Activated T-helper 17 cell treated with anti-CD3 and anti-CD28 coated beads, Interleukin-2, amount 50 U/mL, for 72 hours (primary cell): ENCODE measurements around the gene CLEC2A. TPM values are rescaled to one million over a fixed set of nuclear protein-coding genes. Genes with fewer than 3 reads are reported as not detected.
"Not testable (repeated sequence)": the region's sequence is repeated elsewhere in the genome, so short reads cannot be mapped to it uniquely, and the experiment has no call there.

Experiments used
- ATAC-seq: fragments of 150-1000 bp; cut with Tn5 transposase; replicated peaks from 2 replicates; pipeline ENCODE4 v1.10.0; 2021; ENCODE audit warnings: mild to moderate bottlenecking, moderate library complexity
- H3K27ac Mint-ChIP-seq: one replicate; pipeline ENCODE4 v1.8.0; 2022; ENCODE audit warnings: mixed read lengths
- H3K27me3 Mint-ChIP-seq: one replicate; pipeline ENCODE4 v1.8.0; 2022; ENCODE audit warnings: mixed read lengths
- H3K36me3 Mint-ChIP-seq: one replicate; pipeline ENCODE4 v1.8.0; 2022; ENCODE audit warnings: low read depth, mild to moderate bottlenecking, mixed read lengths
- H3K4me1 Mint-ChIP-seq: one replicate; pipeline ENCODE4 v1.8.0; 2022; ENCODE audit warnings: mixed read lengths
- H3K4me3 Mint-ChIP-seq: one replicate; pipeline ENCODE4 v1.8.0; 2022; ENCODE audit warnings: mild to moderate bottlenecking, mixed read lengths
- H3K9me3 Mint-ChIP-seq: one replicate; pipeline ENCODE4 v1.8.0; 2022; ENCODE audit warnings: mixed read lengths
- total RNA-seq, 2 donors: library from RNA; stranded (reverse); gene quantifications; one replicate each; pipeline ENCODE4 v1.2.3, GENCODE V29; 2022

CLEC2A gene
- total RNA-seq, 2 donors from 2014 or later = not detected

DNA sequence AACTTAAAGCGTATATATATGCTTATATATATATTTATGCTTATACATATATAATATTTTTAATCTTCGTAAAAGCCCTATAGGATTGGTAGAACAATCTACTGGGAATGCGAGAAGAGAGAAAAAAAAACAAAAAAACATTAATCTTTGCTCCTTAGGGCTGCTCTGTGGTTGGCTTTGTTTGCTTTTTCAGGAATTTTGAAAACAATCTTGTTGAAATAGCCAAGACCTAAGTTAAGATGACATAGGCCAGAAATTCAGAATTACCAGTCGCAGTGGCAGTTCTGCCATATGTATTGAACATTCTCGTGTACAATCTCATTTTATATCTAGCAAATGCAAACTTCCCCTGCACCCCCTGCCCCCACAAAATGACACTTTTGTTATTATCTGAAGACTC, 50.2 kb downstream of the CLEC2A start:
- no peaks in the 10 kb centered on the region for H3K27me3 Mint-ChIP-seq
- no peaks in the 10 kb centered on the region for H3K36me3 Mint-ChIP-seq
- no peaks in the 10 kb centered on the region for H3K9me3 Mint-ChIP-seq
- H3K4me1 Mint-ChIP-seq = no peaks in the 10 kb centered on the region
- no peak for ATAC-seq
- no peak overlapping the region for H3K27ac Mint-ChIP-seq
- no peak overlapping the region for H3K4me3 Mint-ChIP-seq

DNA sequence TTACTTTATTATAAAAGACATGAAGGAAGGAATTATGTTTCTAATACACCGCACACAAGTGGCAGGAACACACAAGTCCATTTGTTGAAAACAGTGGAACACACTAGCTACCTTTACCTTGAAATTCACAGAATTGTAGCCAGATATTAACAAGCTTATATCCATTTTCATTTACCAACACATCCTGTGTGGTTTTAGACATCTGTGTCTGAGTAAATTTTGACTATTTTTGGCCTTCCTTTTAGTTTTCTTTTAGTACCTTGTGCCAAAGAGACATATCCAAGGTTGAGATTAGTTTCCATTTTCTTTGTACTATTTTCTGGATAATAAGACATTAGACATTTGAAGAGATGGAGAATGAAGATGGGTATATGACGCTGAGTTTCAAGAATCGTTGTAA, 50.9 kb downstream of the CLEC2A start, which contains the start of gene KLRF2:
TSS of gene KLRF2 (plus strand) at position 244 of the 400 bp plus-strand sequence. CDS start at position 351, 107 bp downstream.
- Mint-ChIP-seq H3K27me3 (no peaks in the 10 kb centered on the region), H3K27ac (no peak within 1 kb of the TSS), H3K4me1 (no peaks in the 10 kb centered on the region), H3K4me3 (no peak within 1 kb of the TSS), H3K36me3 (no peaks in the 10 kb centered on the region), H3K9me3 (no peaks in the 10 kb centered on the region)
- ATAC-seq = no peak

DNA sequence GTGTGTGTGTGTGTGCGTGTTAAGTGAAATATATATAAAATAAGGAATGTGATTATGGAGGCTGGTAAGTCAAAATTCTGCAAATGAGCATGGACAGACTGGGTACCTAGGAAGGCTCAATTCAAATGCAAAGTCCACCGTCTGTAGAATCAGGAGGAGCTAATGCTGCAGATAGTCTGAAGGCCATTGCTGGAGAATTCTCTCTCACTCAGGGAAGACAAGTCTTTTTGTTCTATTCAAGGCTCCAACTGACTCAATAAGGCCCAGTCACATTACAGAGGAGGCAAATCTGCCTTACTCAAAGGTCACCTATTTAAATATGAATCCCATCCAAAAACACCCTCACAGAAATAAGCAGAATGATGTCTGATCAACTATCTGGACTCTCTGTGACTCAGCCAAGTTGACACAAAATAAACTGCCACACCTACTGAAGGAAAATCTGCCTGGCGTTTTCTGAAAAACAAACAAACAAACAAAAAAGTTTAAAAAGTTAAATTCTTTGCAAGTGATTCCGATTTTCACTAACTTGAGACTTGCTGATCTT, 51.6 kb downstream of the CLEC2A start:
- H3K27me3 Mint-ChIP-seq = no peaks in the 10 kb centered on the region
- H3K4me3 Mint-ChIP-seq = no peak overlapping the region
- H3K9me3 Mint-ChIP-seq = no peaks in the 10 kb centered on the region
- H3K27ac Mint-ChIP-seq = no peak overlapping the region
- no peak for ATAC-seq
- no peaks in the 10 kb centered on the region for H3K36me3 Mint-ChIP-seq
- no peaks in the 10 kb centered on the region for H3K4me1 Mint-ChIP-seq

DNA sequence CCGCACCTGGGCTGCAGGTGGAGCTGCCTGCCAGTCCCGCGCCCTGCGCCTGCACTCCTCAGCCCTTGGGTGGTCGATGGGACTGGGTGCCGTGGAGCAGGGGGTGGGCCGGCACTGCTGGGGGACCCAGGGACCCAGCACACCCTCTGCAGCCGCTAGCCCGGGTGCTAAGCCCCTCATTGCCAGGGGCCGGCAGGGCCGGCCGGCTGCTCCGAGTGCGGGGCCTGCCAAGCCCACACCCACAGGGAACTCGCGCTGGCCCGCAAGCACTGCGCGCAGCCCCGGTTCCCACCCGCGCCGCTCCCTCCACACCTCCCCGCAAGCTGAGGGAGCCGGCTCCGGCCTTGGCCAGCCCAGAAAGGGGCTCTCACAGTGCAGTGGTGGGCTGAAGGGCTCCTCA, 56.0 kb downstream of the CLEC2A start:
- not testable (repeated sequence) for H3K27ac Mint-ChIP-seq, H3K27me3 Mint-ChIP-seq, H3K4me1 Mint-ChIP-seq, H3K36me3 Mint-ChIP-seq, H3K9me3 Mint-ChIP-seq, ATAC-seq, H3K4me3 Mint-ChIP-seq

DNA sequence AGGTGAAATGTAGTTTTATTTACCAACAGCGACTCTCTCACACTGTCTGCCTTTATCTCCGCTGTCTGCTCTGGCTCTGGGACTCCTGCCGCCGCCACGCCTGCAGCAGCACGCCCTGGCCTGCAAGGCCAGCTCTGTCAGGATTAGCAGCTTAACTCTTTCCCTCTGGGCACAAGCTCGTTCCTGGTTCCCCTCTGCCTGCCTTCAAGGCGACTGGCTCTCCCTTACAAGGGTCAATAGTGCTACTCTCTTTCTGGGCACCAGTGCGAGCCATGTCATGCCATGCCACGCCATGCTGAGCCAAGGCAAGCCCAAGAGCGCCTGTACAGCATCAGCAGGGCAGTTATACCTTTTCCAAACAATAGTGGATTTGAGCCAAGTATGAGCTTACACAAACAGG, 59.4 kb downstream of the CLEC2A start:
- H3K9me3 Mint-ChIP-seq = no peaks in the 10 kb centered on the region
- H3K27ac Mint-ChIP-seq = no peak overlapping the region
- no peak for ATAC-seq
- peaks cover 4% of the 10 kb centered on the region for H3K4me1 Mint-ChIP-seq
- peaks cover 7% of the 10 kb centered on the region for H3K36me3 Mint-ChIP-seq
- H3K27me3 Mint-ChIP-seq = no peaks in the 10 kb centered on the region
- no peak overlapping the region for H3K4me3 Mint-ChIP-seq

DNA sequence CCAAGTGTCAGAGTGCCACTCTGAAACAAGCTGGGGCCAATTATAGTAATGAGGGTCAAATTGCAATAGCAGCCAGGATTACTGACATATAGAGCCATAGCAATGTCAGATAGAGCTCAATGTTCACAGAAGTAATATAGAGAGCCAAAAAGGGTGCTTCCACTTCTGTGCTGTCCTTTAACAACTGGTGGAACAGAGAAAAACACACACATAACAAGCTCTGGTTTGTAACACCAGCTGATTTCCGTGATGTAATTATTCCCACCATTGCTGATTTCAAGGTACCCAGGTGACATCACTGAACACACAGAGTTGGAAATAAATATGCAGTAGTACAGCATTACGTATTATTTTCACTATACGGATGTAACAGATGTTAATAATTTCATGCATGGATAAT, 60.0 kb downstream of the CLEC2A start:
- H3K4me1 Mint-ChIP-seq = peaks cover 4% of the 10 kb centered on the region
- no peak for ATAC-seq
- H3K27ac Mint-ChIP-seq = no peak overlapping the region
- H3K4me3 Mint-ChIP-seq = no peak overlapping the region
- no peaks in the 10 kb centered on the region for H3K9me3 Mint-ChIP-seq
- no peaks in the 10 kb centered on the region for H3K27me3 Mint-ChIP-seq
- peaks cover 7% of the 10 kb centered on the region for H3K36me3 Mint-ChIP-seq

DNA sequence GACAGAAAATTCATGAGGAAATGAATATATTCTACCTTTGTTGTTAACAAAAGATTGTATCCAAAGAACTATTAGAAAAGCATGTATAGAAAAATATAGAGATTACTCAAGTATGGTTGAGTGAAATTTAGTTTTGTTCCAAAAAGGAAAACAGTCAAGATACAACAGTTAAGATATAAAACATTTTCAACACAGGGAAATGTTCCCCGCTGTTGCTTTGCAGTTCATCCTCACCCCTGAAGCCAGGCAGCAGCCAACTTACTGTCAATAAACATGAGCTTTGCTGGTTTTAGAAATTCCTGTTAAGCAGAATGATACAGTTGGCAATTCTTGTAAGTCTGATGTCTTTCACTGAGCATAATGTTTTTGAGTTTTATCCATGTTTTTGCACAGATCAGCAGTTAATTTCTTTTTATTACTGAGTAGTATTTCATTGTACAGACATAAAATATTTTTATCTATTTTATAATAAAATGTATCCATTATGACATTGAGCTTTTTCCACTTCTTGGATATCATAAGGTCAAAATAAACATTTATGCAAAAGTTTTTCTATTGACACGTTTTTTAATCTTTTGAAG, 61.8 kb downstream of the CLEC2A start:
- Mint-ChIP-seq H3K9me3 (no peaks in the 10 kb centered on the region), H3K4me1 (peaks cover 4% of the 10 kb centered on the region), H3K4me3 (peak overlapping the region; percentile 94), H3K27me3 (no peaks in the 10 kb centered on the region), H3K36me3 (peaks cover 22% of the 10 kb centered on the region), H3K27ac (peak overlapping the region; percentile 95)
- no peak for ATAC-seq

DNA sequence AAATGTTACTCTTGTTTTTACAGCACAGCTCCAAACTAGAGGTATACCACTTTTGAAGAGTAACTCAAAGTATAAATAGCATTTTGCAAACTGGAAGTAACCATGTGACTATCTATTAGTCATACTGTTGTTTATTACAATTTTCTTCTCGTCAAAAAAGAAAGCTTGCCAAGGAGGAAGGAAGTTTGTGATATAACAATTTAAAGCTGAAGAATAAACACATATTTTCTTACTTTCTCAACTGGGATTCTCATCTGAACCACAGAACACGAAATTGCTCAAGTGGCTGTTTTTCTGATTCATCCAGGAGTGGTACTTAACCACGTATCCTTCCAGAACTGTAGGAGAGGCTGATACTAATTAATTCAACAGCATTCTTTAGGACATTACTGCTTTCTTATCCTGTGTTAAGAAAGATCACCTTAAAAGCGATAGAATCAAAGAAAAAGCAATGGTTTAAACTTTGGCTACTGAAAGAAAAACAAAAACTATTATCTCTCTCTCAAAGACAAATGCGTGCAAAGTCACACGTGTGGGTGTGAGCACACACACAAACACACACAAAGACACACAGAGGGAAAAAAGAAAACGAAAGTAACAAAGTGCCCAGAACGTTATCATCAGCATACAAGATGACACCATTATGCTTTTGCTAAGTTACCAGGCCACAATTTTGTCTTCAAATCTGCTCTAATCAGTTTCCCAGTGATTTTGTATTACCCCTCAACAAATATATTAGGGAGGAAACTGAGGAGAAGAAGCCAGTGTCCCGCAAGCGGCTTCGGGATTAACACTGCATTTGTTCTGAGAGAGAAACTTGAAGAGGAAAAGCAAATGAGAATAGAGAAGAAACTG, 62.6 kb downstream of the CLEC2A start, which contains the start of gene CLEC2B:
TSS of gene CLEC2B (minus strand) at position 48 of the 855 bp plus-strand sequence.
- peak; percentile 87 for ATAC-seq
- H3K27me3 Mint-ChIP-seq = no peaks in the 10 kb centered on the region
- H3K36me3 Mint-ChIP-seq = peaks cover 24% of the 10 kb centered on the region
- H3K4me3 Mint-ChIP-seq = peak within 1 kb of the TSS; percentile 94
- no peaks in the 10 kb centered on the region for H3K9me3 Mint-ChIP-seq
- peaks cover 5% of the 10 kb centered on the region for H3K4me1 Mint-ChIP-seq
- peak within 1 kb of the TSS; percentile 95 for H3K27ac Mint-ChIP-seq

DNA sequence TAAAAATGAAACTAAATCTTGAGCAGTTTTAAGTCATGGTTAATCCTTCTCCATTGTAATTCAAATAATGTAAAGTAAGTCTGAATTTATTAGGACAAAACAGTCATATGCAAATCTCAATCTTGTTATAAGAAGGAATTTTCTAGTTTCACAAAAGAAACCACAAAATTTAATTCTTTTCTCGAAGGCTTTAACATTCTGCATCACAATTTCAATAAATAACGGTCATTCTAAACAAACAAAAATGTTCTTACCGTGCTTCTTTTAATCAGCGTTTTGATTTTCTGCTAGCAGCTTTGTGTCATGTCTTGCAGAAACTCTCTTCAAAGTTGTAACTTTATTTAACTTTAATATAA, 63.2 kb downstream of the CLEC2A start:
- no peak for ATAC-seq
- peak overlapping the region; percentile 95 for H3K27ac Mint-ChIP-seq
- no peaks in the 10 kb centered on the region for H3K27me3 Mint-ChIP-seq

DNA sequence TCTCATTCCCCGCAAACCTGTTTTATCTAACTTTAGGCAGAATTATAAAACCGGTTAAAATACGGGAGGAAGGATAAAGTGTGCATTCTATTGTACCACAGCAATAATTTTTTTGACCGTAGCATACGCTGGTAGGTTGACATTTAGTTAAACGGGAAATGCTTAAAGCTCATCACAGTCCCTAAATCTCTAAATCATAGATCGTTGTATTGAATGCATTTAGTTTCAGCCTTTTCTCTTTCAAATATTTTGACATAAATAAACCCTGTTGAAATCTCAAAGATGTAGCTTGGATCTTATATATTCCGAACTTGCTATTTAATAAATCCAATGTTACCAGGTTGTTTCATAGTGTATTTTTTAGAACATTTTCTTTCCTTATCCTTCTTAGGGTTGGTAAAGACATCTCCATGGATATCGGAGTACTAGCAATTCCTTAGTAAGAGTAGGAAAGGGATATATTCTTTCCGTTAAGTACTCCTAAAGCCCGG, 63.8 kb downstream of the CLEC2A start:
- H3K9me3 Mint-ChIP-seq = no peaks in the 10 kb centered on the region
- H3K4me3 Mint-ChIP-seq = peak overlapping the region; percentile 94
- peak overlapping the region; percentile 95 for H3K27ac Mint-ChIP-seq
- ATAC-seq = no peak
- peaks cover 16% of the 10 kb centered on the region for H3K4me1 Mint-ChIP-seq
- no peaks in the 10 kb centered on the region for H3K27me3 Mint-ChIP-seq
- peaks cover 35% of the 10 kb centered on the region for H3K36me3 Mint-ChIP-seq

More for the DNA sequence above, 63.2 kb downstream of the CLEC2A start:
- peaks cover 29% of the 10 kb centered on the region for H3K36me3 Mint-ChIP-seq
- H3K4me1 Mint-ChIP-seq = peaks cover 11% of the 10 kb centered on the region
- H3K4me3 Mint-ChIP-seq = peak overlapping the region; percentile 94
- H3K9me3 Mint-ChIP-seq = no peaks in the 10 kb centered on the region

DNA sequence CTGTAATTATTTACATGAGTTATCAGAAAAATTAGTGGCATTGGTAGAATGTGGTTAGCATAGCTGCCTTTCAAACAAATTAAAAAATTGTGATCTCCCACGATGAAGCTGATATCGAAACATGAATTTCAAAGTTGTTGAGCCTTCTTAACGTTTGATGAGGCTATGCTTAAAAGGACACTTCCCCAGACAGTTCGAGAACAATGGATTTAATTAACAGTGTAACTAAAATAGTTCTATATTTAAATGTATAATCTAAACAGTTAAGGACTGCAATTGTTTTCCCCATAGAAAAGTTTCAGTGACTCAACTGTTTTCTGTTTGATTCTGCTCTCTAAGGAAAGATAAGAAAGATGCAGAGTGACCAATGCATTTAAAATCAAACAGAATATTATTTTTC, 64.6 kb downstream of the CLEC2A start:
- Mint-ChIP-seq H3K27me3 (no peaks in the 10 kb centered on the region), H3K36me3 (peaks cover 43% of the 10 kb centered on the region), H3K4me3 (peak overlapping the region; percentile 94), H3K4me1 (peaks cover 25% of the 10 kb centered on the region), H3K9me3 (no peaks in the 10 kb centered on the region), H3K27ac (peak overlapping the region; percentile 79)
- ATAC-seq = no peak

DNA sequence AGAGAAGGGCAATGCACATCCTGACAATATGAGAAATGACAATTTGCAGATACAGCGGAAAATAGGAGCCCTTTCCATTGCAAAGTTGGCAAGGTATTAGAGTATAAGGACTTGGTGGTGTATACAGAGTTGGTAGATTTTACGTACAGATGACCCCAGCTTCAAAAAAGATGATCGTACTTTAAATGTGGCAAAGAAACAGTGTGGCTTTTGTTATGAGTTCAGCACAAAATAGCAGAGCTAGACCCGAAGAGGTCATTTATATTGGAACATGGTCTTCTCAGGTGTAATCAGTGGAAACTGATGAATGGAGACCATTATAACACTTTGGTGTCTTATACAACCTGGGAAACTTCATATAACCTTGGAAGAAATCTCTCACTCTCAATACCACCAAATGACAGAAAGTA, 65.3 kb downstream of the CLEC2A start:
- Mint-ChIP-seq H3K4me1 (peaks cover 25% of the 10 kb centered on the region), H3K4me3 (peak overlapping the region; percentile 94), H3K36me3 (peaks cover 48% of the 10 kb centered on the region), H3K9me3 (no peaks in the 10 kb centered on the region), H3K27ac (peak overlapping the region; percentile 79), H3K27me3 (no peaks in the 10 kb centered on the region)
- no peak for ATAC-seq

DNA sequence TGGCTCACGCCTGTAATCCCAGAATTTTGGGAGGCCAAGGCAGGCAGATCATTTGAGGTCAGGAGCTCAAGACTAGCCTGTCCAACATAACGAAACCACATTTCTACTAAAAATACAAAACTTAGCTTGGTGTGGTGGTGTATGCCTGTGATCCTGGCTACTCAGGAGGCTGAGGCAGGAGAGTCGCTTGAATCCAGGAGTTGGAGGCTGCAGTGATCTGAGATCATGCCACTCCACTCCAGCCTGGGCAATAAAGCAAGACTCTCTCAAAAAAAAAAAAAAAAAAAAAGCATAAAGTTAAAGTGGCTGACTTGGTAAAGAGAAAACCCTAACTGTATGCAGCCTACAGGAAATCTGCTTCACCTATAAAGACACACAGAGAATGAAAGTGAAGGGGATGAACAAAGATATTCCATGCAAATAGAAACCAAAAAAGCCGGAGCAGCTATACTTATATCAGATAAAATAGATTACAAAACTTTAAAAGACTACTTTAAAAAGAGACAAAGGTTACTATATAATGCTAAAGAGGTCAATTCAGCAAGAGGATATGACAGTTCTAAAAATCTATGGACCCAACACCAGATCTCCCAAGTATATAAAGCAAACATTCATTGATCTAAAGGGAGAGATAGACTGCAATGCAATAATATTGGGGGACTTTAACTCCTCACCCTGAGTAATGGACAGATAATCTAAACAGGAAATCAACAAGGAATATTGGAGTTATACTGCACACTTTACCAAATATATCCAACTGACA, 67.1 kb downstream of the CLEC2A start:
- H3K4me3 Mint-ChIP-seq = peak overlapping the region; percentile 94
- H3K36me3 Mint-ChIP-seq = peaks cover 55% of the 10 kb centered on the region
- no peaks in the 10 kb centered on the region for H3K27me3 Mint-ChIP-seq
- peaks cover 30% of the 10 kb centered on the region for H3K4me1 Mint-ChIP-seq
- H3K27ac Mint-ChIP-seq = peak overlapping the region; percentile 79
- no peaks in the 10 kb centered on the region for H3K9me3 Mint-ChIP-seq
- ATAC-seq = peak; percentile 34
